HepG2 (cell line): ENCODE measurements around the gene LYRM4. TPM values are rescaled to one million over a fixed set of nuclear protein-coding genes. Genes with fewer than 3 reads are reported as not detected.
A peak's percentile ranks its signal among the peaks of the same experiment; 100 is the strongest.

ENCODE experiments used
- CAMTA2 ChIP-seq: sonication (generic); formaldehyde crosslinking; IDR thresholded peaks from 2 replicates; pipeline ENCODE4 v1.4.0; 2020; ENCODE audit warnings: mild to moderate bottlenecking, missing genetic modification reagents, borderline replicate concordance
- CHD2 ChIP-seq: IDR thresholded peaks from 2 replicates; pipeline ENCODE4 v1.6.1; 2011; ENCODE audit warnings: low read depth, low read length, improper control_type of control experiment
- CHD4 ChIP-seq: fragments of 200-600 bp; sonication (generic); IDR thresholded peaks from 2 replicates; pipeline ENCODE4 v1.7.0; 2017; ENCODE audit warnings: mild to moderate bottlenecking, low read length, borderline replicate concordance
- HDAC2 ChIP-seq: sonication (generic); formaldehyde crosslinking; IDR thresholded peaks from 2 replicates; pipeline ENCODE4 v1.4.0; 2020; ENCODE audit warnings: missing genetic modification reagents
- HOXA9 ChIP-seq: sonication (generic); formaldehyde crosslinking; IDR thresholded peaks from 2 replicates; pipeline ENCODE4 v1.8.1; 2022; ENCODE audit warnings: missing genetic modification reagents, mild to moderate bottlenecking, moderate library complexity, borderline replicate concordance
- KLF15 ChIP-seq: sonication (generic); formaldehyde crosslinking; IDR thresholded peaks from 2 replicates; pipeline ENCODE4 v1.8.1; 2023; ENCODE audit warnings: borderline replicate concordance, mild to moderate bottlenecking, inconsistent platforms, missing genetic modification reagents, mixed read lengths
- PPARG ChIP-seq: conservative IDR thresholded peaks from 2 replicates; pipeline ENCODE4 v1.6.1; 2016; ENCODE audit warnings: missing biosample characterization, missing genetic modification reagents
- RFX1 ChIP-seq: fragments of 450-650 bp; IDR thresholded peaks from 2 replicates; pipeline ENCODE4 v1.6.1; 2017
- RFXAP ChIP-seq: sonication (generic); formaldehyde crosslinking; IDR thresholded peaks from 2 replicates; pipeline ENCODE4 v1.4.0; 2020; ENCODE audit warnings: missing genetic modification reagents, borderline replicate concordance
- RNF2 ChIP-seq: fragments of 450-650 bp; conservative IDR thresholded peaks from 2 replicates; pipeline ENCODE4 v1.6.1; 2016; ENCODE audit warnings: low read depth
- SALL2 ChIP-seq: sonication (generic); formaldehyde crosslinking; IDR thresholded peaks from 2 replicates; pipeline ENCODE4 v1.8.1; 2023; ENCODE audit warnings: mild to moderate bottlenecking, missing genetic modification reagents, inconsistent platforms
- SAP130 ChIP-seq: IDR thresholded peaks from 2 replicates; pipeline ENCODE4 v1.6.1; 2016; ENCODE audit warnings: low read depth
- TCF7 ChIP-seq: sonication (generic); IDR thresholded peaks from 2 replicates; pipeline ENCODE4 v1.6.1; 2016; ENCODE audit warnings: antibody characterized with exemption, low read depth
- XBP1 ChIP-seq: sonication (generic); formaldehyde crosslinking; IDR thresholded peaks from 2 replicates; pipeline ENCODE4 v1.5.0; 2020; ENCODE audit warnings: missing genetic modification reagents
- ZNF235 ChIP-seq: sonication (generic); formaldehyde crosslinking; IDR thresholded peaks from 2 replicates; pipeline ENCODE4 v1.8.1; 2023; ENCODE audit warnings: mild to moderate bottlenecking, missing genetic modification reagents, borderline replicate concordance
- ZNF296 ChIP-seq: sonication (generic); formaldehyde crosslinking; conservative IDR thresholded peaks from 2 replicates; pipeline ENCODE4 v1.5.0; 2020; ENCODE audit warnings: mild to moderate bottlenecking, missing genetic modification reagents
- ZNF30 ChIP-seq: sonication (generic); formaldehyde crosslinking; IDR thresholded peaks from 2 replicates; pipeline ENCODE4 v1.5.0; 2020; ENCODE audit warnings: mild to moderate bottlenecking, missing genetic modification reagents
- ZNF547 ChIP-seq: sonication (generic); formaldehyde crosslinking; IDR thresholded peaks from 2 replicates; pipeline ENCODE4 v1.5.1; 2020; ENCODE audit warnings: mild to moderate bottlenecking, missing genetic modification reagents
- ZNF572 ChIP-seq: sonication (generic); formaldehyde crosslinking; IDR thresholded peaks from 2 replicates; pipeline ENCODE4 v1.5.1; 2020; ENCODE audit warnings: mild to moderate bottlenecking, missing genetic modification reagents
- ZSCAN29 ChIP-seq: sonication (generic); formaldehyde crosslinking; conservative IDR thresholded peaks from 2 replicates; pipeline ENCODE4 v1.4.0; 2020; ENCODE audit warnings: mild to moderate bottlenecking, missing genetic modification reagents
- polyA plus RNA-seq, 8 experiments: library from polyadenylated mRNA; depleted of rRNA in 3 of 8; stranded (reverse) in 7 of 8; unstranded in 1 of 8; fragments of >200 nt; fragmentation: Illumina TruSeq in 4 of 8; extraction: Trizol in 4 of 8; gene quantifications; 2 replicates each; pipeline versions ENCODE4 v1.2.1 to v1.2.3, GENCODE V29; 2011 to 2016; ENCODE audit warnings: low read depth in 4 of 8, missing spikeins in 1 of 8, mixed read lengths in 1 of 8; ENCODE audit not compliant: insufficient read depth in 1 of 8
- total RNA-seq, 5 experiments: library from RNA; depleted of rRNA; stranded (reverse); fragments of >200 nt; fragmentation: Illumina TruSeq; extraction: Trizol; gene quantifications; 2 replicates each; pipeline ENCODE4 v1.2.3, GENCODE V29; 2016; ENCODE audit warnings: low read depth in 1 of 5
- TF ChIP-seq, protein P1 (sequence below): sonication (generic); formaldehyde crosslinking; IDR thresholded peaks from 2 replicates; pipeline ENCODE4 v1.4.0; 2020; ENCODE audit warnings: mild to moderate bottlenecking, missing genetic modification reagents
- TF ChIP-seq, protein P2 (sequence below): IDR thresholded peaks from 2 replicates; pipeline ENCODE4 v1.4.0; 2020; ENCODE audit warnings: mild to moderate bottlenecking, missing genetic modification reagents
- TF ChIP-seq, protein P3 (sequence below): sonication (generic); formaldehyde crosslinking; IDR thresholded peaks from 2 replicates; pipeline ENCODE4 v1.5.0; 2020; ENCODE audit warnings: mild to moderate bottlenecking, missing genetic modification reagents
- TF ChIP-seq, protein P4 (sequence below): IDR thresholded peaks from 2 replicates; pipeline ENCODE4 v1.6.1; 2016; ENCODE audit warnings: mild to moderate bottlenecking, missing biosample characterization, missing genetic modification reagents

LYRM4 gene
- total and polyA plus RNA-seq, 2 of the 13 experiments (the other 11 are each of a cell fraction or from before 2014, with no cell fraction given): 64.6 to 67.5 TPM

DNA sequence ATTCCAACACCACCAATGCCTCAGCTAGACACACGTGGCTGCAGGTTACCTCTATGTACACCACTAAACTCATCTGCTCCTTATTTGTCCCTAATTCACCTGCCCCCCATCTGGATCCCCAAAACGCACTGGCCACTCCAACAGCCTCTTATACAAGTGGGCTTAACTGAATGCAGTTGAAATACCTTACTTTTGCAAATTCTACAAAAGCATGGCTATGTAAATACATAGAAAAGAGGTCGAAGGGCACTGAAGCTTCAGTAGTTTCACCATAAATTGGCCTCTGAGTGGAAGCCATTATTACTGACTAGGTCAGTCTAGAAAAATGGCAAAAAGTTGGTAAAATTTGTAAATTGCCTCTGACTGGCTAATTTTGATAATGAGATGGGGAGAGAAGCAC is 186.8 kb downstream of the LYRM4 start (continued):
- TF ChIP-seq, protein P1, sequence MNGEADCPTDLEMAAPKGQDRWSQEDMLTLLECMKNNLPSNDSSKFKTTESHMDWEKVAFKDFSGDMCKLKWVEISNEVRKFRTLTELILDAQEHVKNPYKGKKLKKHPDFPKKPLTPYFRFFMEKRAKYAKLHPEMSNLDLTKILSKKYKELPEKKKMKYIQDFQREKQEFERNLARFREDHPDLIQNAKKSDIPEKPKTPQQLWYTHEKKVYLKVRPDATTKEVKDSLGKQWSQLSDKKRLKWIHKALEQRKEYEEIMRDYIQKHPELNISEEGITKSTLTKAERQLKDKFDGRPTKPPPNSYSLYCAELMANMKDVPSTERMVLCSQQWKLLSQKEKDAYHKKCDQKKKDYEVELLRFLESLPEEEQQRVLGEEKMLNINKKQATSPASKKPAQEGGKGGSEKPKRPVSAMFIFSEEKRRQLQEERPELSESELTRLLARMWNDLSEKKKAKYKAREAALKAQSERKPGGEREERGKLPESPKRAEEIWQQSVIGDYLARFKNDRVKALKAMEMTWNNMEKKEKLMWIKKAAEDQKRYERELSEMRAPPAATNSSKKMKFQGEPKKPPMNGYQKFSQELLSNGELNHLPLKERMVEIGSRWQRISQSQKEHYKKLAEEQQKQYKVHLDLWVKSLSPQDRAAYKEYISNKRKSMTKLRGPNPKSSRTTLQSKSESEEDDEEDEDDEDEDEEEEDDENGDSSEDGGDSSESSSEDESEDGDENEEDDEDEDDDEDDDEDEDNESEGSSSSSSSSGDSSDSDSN (CRISPR knock-in tag): no peak
- TF ChIP-seq XBP1 (CRISPR knock-in tag) (no peak), CAMTA2 (no peak), SAP130 (no peak), SALL2 (CRISPR knock-in tag) (no peak), ZNF547 (no peak), KLF15 (CRISPR knock-in tag) (no peak), RFX1 (no peak), TCF7 (no peak), CHD2 (no peak), RNF2 (no peak), CHD4 (peak; percentile 49; the same call in 1 of the 2 replicates), HOXA9 (CRISPR knock-in tag) (no peak), ZNF235 (no peak), ZNF30 (CRISPR knock-in tag) (no peak), ZNF296 (no peak), HDAC2 (CRISPR knock-in tag) (no peak), ZNF572 (CRISPR knock-in tag) (no peak), ZSCAN29 (no peak), RFXAP (CRISPR knock-in tag) (no peak), PPARG (CRISPR knock-in tag) (peak; percentile 90)
- TF ChIP-seq, protein P2, sequence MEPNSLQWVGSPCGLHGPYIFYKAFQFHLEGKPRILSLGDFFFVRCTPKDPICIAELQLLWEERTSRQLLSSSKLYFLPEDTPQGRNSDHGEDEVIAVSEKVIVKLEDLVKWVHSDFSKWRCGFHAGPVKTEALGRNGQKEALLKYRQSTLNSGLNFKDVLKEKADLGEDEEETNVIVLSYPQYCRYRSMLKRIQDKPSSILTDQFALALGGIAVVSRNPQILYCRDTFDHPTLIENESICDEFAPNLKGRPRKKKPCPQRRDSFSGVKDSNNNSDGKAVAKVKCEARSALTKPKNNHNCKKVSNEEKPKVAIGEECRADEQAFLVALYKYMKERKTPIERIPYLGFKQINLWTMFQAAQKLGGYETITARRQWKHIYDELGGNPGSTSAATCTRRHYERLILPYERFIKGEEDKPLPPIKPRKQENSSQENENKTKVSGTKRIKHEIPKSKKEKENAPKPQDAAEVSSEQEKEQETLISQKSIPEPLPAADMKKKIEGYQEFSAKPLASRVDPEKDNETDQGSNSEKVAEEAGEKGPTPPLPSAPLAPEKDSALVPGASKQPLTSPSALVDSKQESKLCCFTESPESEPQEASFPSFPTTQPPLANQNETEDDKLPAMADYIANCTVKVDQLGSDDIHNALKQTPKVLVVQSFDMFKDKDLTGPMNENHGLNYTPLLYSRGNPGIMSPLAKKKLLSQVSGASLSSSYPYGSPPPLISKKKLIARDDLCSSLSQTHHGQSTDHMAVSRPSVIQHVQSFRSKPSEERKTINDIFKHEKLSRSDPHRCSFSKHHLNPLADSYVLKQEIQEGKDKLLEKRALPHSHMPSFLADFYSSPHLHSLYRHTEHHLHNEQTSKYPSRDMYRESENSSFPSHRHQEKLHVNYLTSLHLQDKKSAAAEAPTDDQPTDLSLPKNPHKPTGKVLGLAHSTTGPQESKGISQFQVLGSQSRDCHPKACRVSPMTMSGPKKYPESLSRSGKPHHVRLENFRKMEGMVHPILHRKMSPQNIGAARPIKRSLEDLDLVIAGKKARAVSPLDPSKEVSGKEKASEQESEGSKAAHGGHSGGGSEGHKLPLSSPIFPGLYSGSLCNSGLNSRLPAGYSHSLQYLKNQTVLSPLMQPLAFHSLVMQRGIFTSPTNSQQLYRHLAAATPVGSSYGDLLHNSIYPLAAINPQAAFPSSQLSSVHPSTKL: peak; percentile 30; the same call in 1 of the 2 replicates
- TF ChIP-seq, protein P3, sequence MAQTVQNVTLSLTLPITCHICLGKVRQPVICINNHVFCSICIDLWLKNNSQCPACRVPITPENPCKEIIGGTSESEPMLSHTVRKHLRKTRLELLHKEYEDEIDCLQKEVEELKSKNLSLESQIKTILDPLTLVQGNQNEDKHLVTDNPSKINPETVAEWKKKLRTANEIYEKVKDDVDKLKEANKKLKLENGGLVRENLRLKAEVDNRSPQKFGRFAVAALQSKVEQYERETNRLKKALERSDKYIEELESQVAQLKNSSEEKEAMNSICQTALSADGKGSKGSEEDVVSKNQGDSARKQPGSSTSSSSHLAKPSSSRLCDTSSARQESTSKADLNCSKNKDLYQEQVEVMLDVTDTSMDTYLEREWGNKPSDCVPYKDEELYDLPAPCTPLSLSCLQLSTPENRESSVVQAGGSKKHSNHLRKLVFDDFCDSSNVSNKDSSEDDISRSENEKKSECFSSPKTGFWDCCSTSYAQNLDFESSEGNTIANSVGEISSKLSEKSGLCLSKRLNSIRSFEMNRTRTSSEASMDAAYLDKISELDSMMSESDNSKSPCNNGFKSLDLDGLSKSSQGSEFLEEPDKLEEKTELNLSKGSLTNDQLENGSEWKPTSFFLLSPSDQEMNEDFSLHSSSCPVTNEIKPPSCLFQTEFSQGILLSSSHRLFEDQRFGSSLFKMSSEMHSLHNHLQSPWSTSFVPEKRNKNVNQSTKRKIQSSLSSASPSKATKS (CRISPR knock-in tag): no peak
- TF ChIP-seq, protein P4, sequence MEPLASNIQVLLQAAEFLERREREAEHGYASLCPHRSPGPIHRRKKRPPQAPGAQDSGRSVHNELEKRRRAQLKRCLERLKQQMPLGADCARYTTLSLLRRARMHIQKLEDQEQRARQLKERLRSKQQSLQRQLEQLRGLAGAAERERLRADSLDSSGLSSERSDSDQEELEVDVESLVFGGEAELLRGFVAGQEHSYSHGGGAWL (CRISPR knock-in tag): no peak
